Esophagus squamous epithelium (tissue), 5 donors: ENCODE results near the gene PIP5K1B. TPM values are rescaled to one million over a fixed set of nuclear protein-coding genes. Genes with fewer than 3 reads are reported as not detected.
A peak's percentile ranks its signal among the peaks of the same experiment; 100 is the strongest.

Experiments
- DNase-seq: peaks from one replicate; lab custom pipeline; 2025; lab: John Stamatoyannopoulos, UW
- H3K27ac ChIP-seq, 4 donors: fragments of 200-600 bp; sonication (generic); one replicate each; pipeline ENCODE4 v1.5.1; 2016 to 2019; ENCODE audit warnings: mild to moderate bottlenecking in 1 of 4
- H3K27me3 ChIP-seq, 4 donors: fragments of 200-600 bp; sonication (generic); 1 replicate in 3 of 4; 2 replicates in 1 of 4; pipeline versions ENCODE4 v1.5.1 to v1.6.0; 2017 to 2021; ENCODE audit warnings: antibody characterized with exemption in 1 of 4
- H3K36me3 ChIP-seq, 3 donors: fragments of 200-600 bp; sonication (generic); one replicate each; pipeline ENCODE4 v1.5.1; 2016 to 2019
- H3K4me1 ChIP-seq, 3 donors: fragments of 200-600 bp; sonication (generic); one replicate each; pipeline ENCODE4 v1.5.1; 2017 to 2019
- H3K4me3 ChIP-seq, 4 donors: fragments of 200-600 bp; sonication (generic); 1 replicate in 3 of 4; 2 replicates in 1 of 4; pipeline ENCODE4 v1.5.1; 2016 to 2019; ENCODE audit warnings: mild to moderate bottlenecking in 2 of 4, moderate library complexity in 1 of 4
- H3K9me3 ChIP-seq, 3 donors: fragments of 200-600 bp; sonication (generic); one replicate each; pipeline ENCODE4 v1.5.1; 2016 to 2019
- CTCF ChIP-seq, 6 experiments: fragments of 450-650 bp in 4 of 6; fragments of 200-600 bp in 2 of 6; sonication (generic) in 2 of 6; IDR thresholded peaks; one replicate each; pipeline ENCODE4 v1.5.1; 2016 to 2019; ENCODE audit warnings: antibody characterized with exemption in 6 of 6, mild to moderate bottlenecking in 4 of 6, moderate library complexity in 4 of 6
- POLR2A ChIP-seq, 4 donors: fragments of 450-650 bp; IDR thresholded peaks; one replicate each; pipeline ENCODE4 v1.6.1; 2017; ENCODE audit warnings: antibody characterized with exemption in 4 of 4, mild to moderate bottlenecking in 4 of 4, moderate library complexity in 3 of 4
- WGBS, 2 donors: methylation state at CpG; one replicate each; pipeline ENCODE4 v1.1.5; 2018; 5-methylcytosine and 5-hydroxymethylcytosine counted together
- intact Hi-C: fragments of 100-400 bp; cut with DNase I; formaldehyde crosslinking; loops from one replicate; pipeline ENCODE4 v1.15.0; 2022
- total RNA-seq, 4 donors: library from RNA; depleted of rRNA; stranded (reverse); fragments of >200 nt; gene quantifications; one replicate each; pipeline ENCODE4 v1.1.0, GENCODE V29; 2016
- donor health status: DM: yes; HTN: yes; CAD: no.

The PIP5K1B gene
- total RNA-seq, 4 donors from 2014 or later, result 0.38 to 0.97 (median 0.56) TPM; not detected in 1

- Histone ChIP-seq H3K9me3 (no peaks in the 10 kb centered on the region), H3K4me3 (no peak overlapping the region), H3K4me1 (peaks cover 16 to 25% (median 18%) of the 10 kb centered on the region in 3 donors), H3K36me3 (no peaks in the 10 kb centered on the region), H3K27ac (no peak overlapping the region), H3K27me3 (peaks cover 0 to 94% (median 6%) of the 10 kb centered on the region in 4 donors)
- 80 to 85% methylated on average over 3 of the region's 3 CpGs for WGBS, 2 donors
- DNase-seq, result no peak
- intact Hi-C loops, result no loop called here
- TF ChIP-seq CTCF (IDR thresholded peaks at IDR 0.05) (no peak), POLR2A (IDR thresholded peaks at IDR 0.05) (no peak)
Observed at GRCh38 chr9:68702493-68702892, 2.5 kb upstream of the PIP5K1B start.

DNA sequence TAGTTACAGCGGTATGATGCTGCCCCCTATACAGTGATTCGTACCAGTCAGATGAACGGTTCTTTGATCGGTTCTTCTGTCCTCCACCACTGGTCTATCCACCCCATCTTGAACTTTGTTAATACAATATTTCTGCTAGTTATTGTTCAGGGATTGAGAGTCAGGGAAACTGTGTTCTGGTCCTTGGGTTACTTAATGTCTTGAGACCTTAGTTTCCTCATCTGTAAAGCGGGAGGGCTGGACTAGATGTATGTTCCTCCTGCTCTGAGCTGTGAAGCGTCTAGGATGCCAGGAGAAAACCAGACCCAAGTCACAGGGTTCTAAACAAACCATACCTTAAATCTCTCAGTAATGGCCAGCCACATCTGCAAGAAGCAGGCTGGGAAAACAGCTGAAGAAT lies 1.4 kb upstream of the PIP5K1B start:
- Histone ChIP-seq H3K27ac (no peak overlapping the region), H3K9me3 (no peaks in the 10 kb centered on the region), H3K4me1 (peaks cover 16 to 25% (median 18%) of the 10 kb centered on the region in 3 donors), H3K4me3 (no peak overlapping the region), H3K36me3 (no peaks in the 10 kb centered on the region), H3K27me3 (peaks cover 0 to 95% (median 6%) of the 10 kb centered on the region in 4 donors)
- TF ChIP-seq POLR2A (IDR thresholded peaks at IDR 0.05), result no peak
- TF ChIP-seq CTCF (IDR thresholded peaks at IDR 0.05), result no peak
- DNase-seq, result no peak
- 60 to 75% methylated on average over 5 of the region's 6 CpGs for WGBS, 2 donors
- intact Hi-C loops, result no loop called here

- 4 to 18% methylated on average over 6 to 7 of the region's 11 CpGs for WGBS, 2 donors
- H3K4me3 ChIP-seq, result peak overlapping the region; percentile 48 to 81 (median 64)
- peak overlapping the region in 1 of 4 donors; percentile 62 for H3K27ac ChIP-seq
Observed at GRCh38 chr9:68704498-68704813, 584 bp upstream of the PIP5K1B start.

GRCh38 chr9:68705531-68706362 lies 707 bp downstream of the PIP5K1B start:
- no peaks in the 10 kb centered on the region for H3K36me3 ChIP-seq
- H3K27ac ChIP-seq, result peak overlapping the region in 3 of 4 donors; percentile 19 to 69 (median 62)
- H3K4me1 ChIP-seq, result peaks cover 16 to 25% (median 18%) of the 10 kb centered on the region in 3 donors
- no peak for DNase-seq
- TF ChIP-seq CTCF (IDR thresholded peaks at IDR 0.05), result no peak
- TF ChIP-seq POLR2A (IDR thresholded peaks at IDR 0.05), result no peak
- 0 to 3% methylated on average over 2 to 10 of the region's 62 CpGs for WGBS, 2 donors
- intact Hi-C loops, result no loop called here
- peak overlapping the region; percentile 48 to 81 (median 64) for H3K4me3 ChIP-seq
- peaks cover 0 to 92% (median 6%) of the 10 kb centered on the region in 4 donors for H3K27me3 ChIP-seq
- H3K9me3 ChIP-seq, result no peaks in the 10 kb centered on the region

More at GRCh38 chr9:68704498-68704813, 584 bp upstream of the PIP5K1B start:
- Histone ChIP-seq H3K36me3 (no peaks in the 10 kb centered on the region), H3K27me3 (peaks cover 0 to 95% (median 6%) of the 10 kb centered on the region in 4 donors), H3K4me1 (peaks cover 16 to 25% (median 18%) of the 10 kb centered on the region in 3 donors), H3K9me3 (no peaks in the 10 kb centered on the region)
- intact Hi-C loops, result no loop called here
- TF ChIP-seq CTCF (IDR thresholded peaks at IDR 0.05), result no peak
- TF ChIP-seq POLR2A (IDR thresholded peaks at IDR 0.05), result no peak
- DNase-seq, result no peak
